Neural cell (in vitro differentiated cells): ENCODE measurements around the gene JMJD1C. TPM values are rescaled to one million over a fixed set of nuclear protein-coding genes. Genes with fewer than 3 reads are reported as not detected.

Experiments
- H2AFZ ChIP-seq: fragments of 200-600, 300-800 bp; sonication (generic), shearing (Covaris generic); 2 replicates; pipeline ENCODE4 v1.6.0; 2014; ENCODE audit warnings: low read depth, mild to moderate bottlenecking, antibody characterized with exemption, low read length, moderate library complexity
- H3F3A ChIP-seq: fragments of 200-600 bp; shearing (Covaris generic); 2 replicates; pipeline ENCODE4 v1.6.1; 2016; ENCODE audit warnings: mild to moderate bottlenecking, moderate library complexity, mixed read lengths, antibody characterized with exemption, low read length; ENCODE audit not compliant: insufficient read depth, poor library complexity, severe bottlenecking
- H3K27ac ChIP-seq: fragments of 200-600, 300-800 bp; sonication (generic), shearing (Covaris generic); 2 replicates; pipeline ENCODE4 v1.5.1; 2014; ENCODE audit warnings: mild to moderate bottlenecking, low read length, moderate library complexity
- H3K27me3 ChIP-seq: fragments of 300-800, 200-600 bp; sonication (generic), shearing (Covaris generic); 2 replicates; pipeline ENCODE4 v1.6.0; 2014; ENCODE audit warnings: mild to moderate bottlenecking, low read depth, low read length, moderate library complexity; ENCODE audit not compliant: insufficient read depth
- H3K36me3 ChIP-seq: fragments of 300-800, 200-600 bp; sonication (generic), shearing (Covaris generic); 2 replicates; pipeline ENCODE4 v1.5.1; 2014; ENCODE audit warnings: mild to moderate bottlenecking, antibody characterized with exemption, low read length, moderate library complexity; ENCODE audit not compliant: insufficient read depth
- H3K4me2 ChIP-seq: fragments of 300-800, 200-600 bp; sonication (generic), shearing (Covaris generic); 2 replicates; pipeline ENCODE4 v1.6.0; 2014; ENCODE audit warnings: mild to moderate bottlenecking, low read length
- H3K4me3 ChIP-seq: fragments of 300-800, 200-600 bp; sonication (generic), shearing (Covaris generic); 2 replicates; pipeline ENCODE4 v1.5.1; 2014; ENCODE audit warnings: mild to moderate bottlenecking, low read length, moderate library complexity
- H3K79me2 ChIP-seq: fragments of 200-600 bp; shearing (Covaris generic); replicated peaks from 2 replicates; pipeline ENCODE4 v1.6.0; 2014; ENCODE audit warnings: mild to moderate bottlenecking, low read length, moderate library complexity; ENCODE audit not compliant: insufficient read depth
- H3K9ac ChIP-seq: fragments of 300-800, 200-600 bp; sonication (generic), shearing (Covaris generic); 2 replicates; pipeline ENCODE4 v1.6.1; 2016; ENCODE audit warnings: mild to moderate bottlenecking, low read length, mixed read lengths
- H3K9me2 ChIP-seq: fragments of 200-600 bp; shearing (Covaris generic); 2 replicates; pipeline ENCODE4 v1.6.1; 2016; ENCODE audit warnings: mild to moderate bottlenecking, low read length, mixed read lengths; ENCODE audit not compliant: insufficient read depth
- H3K9me3 ChIP-seq: fragments of 200-600, 300-800 bp; sonication (generic), shearing (Covaris generic); 2 replicates; pipeline ENCODE4 v1.6.1; 2016; ENCODE audit warnings: mild to moderate bottlenecking, mixed run types, low read length, moderate library complexity, mixed read lengths
- H4K20me1 ChIP-seq: fragments of 200-600 bp; shearing (Covaris generic); 2 replicates; pipeline ENCODE4 v1.6.1; 2016; ENCODE audit warnings: mild to moderate bottlenecking, mixed run types; ENCODE audit not compliant: insufficient read depth
- CTCF ChIP-seq: fragments of 450-650 bp; IDR thresholded peaks from 2 replicates; pipeline ENCODE4 v1.5.1; 2014; ENCODE audit warnings: antibody characterized with exemption, mild to moderate bottlenecking, moderate library complexity; ENCODE audit not compliant: poor library complexity, severe bottlenecking
- EP300 ChIP-seq: fragments of 450-650 bp; conservative IDR thresholded peaks from 2 replicates; pipeline ENCODE4 v1.6.1; 2014; ENCODE audit warnings: antibody characterized with exemption, mild to moderate bottlenecking, moderate library complexity; ENCODE audit not compliant: poor library complexity, severe bottlenecking
- EZH2 ChIP-seq: fragments of 200-600, 300-800 bp; shearing (Covaris generic), sonication (generic); IDR thresholded peaks from 2 replicates; pipeline ENCODE4 v1.6.1; 2014; ENCODE audit warnings: antibody characterized with exemption, low read length, borderline replicate concordance, mild to moderate bottlenecking; ENCODE audit not compliant: insufficient read depth, poor library complexity, severe bottlenecking
- MXI1 ChIP-seq: fragments of 450-650 bp; conservative IDR thresholded peaks from 2 replicates; pipeline ENCODE4 v1.6.1; 2014; ENCODE audit warnings: antibody characterized with exemption, mild to moderate bottlenecking; ENCODE audit not compliant: poor library complexity, severe bottlenecking
- POLR2AphosphoS5 ChIP-seq: IDR thresholded peaks from 2 replicates; pipeline ENCODE4 v1.6.1; 2012
- RAD21 ChIP-seq: fragments of 450-650 bp; conservative IDR thresholded peaks from 2 replicates; pipeline ENCODE4 v1.6.1; 2014; ENCODE audit warnings: antibody characterized with exemption, mild to moderate bottlenecking, moderate library complexity
- REST ChIP-seq: IDR thresholded peaks from 2 replicates; pipeline ENCODE4 v1.6.1; 2012; ENCODE audit warnings: borderline replicate concordance
- SMC3 ChIP-seq: fragments of 450-650 bp; conservative IDR thresholded peaks from 2 replicates; pipeline ENCODE4 v1.6.1; 2014; ENCODE audit warnings: antibody characterized with exemption, mild to moderate bottlenecking, moderate library complexity; ENCODE audit not compliant: poor library complexity
- TAF1 ChIP-seq: IDR thresholded peaks from 2 replicates; pipeline ENCODE4 v1.6.1; 2012; ENCODE audit warnings: low read depth
- polyA plus RNA-seq: library from polyadenylated mRNA; depleted of rRNA; stranded (reverse); fragments of >200 nt; gene quantifications from 2 replicates; pipeline ENCODE4 v1.2.3, GENCODE V29; 2014

Gene JMJD1C
- polyA plus RNA-seq, 1 donor from 2014 or later = 108 TPM

- TF ChIP-seq EZH2 = no peak
- TF ChIP-seq REST = no peak
- TF ChIP-seq POLR2AphosphoS5 = no peak
- no peak for TF ChIP-seq MXI1
- no peak for TF ChIP-seq TAF1
- no peak for TF ChIP-seq EP300
- no peak for TF ChIP-seq RAD21
- no peak for TF ChIP-seq SMC3
- no peak for TF ChIP-seq CTCF
- no peak overlapping the region for H2AFZ ChIP-seq
- no peaks in the 10 kb centered on the region for H3K27me3 ChIP-seq
- no peaks in the 10 kb centered on the region for H3F3A ChIP-seq
- peaks cover 4% of the 10 kb centered on the region for H4K20me1 ChIP-seq
- peaks cover 39% of the 10 kb centered on the region for H3K79me2 ChIP-seq
- H3K9ac ChIP-seq = no peak overlapping the region
- no peak overlapping the region for H3K4me3 ChIP-seq
- H3K9me3 ChIP-seq = no peaks in the 10 kb centered on the region
- H3K4me2 ChIP-seq = no peak overlapping the region
- no peaks in the 10 kb centered on the region for H3K36me3 ChIP-seq
- no peak overlapping the region for H3K27ac ChIP-seq
- H3K9me2 ChIP-seq = no peaks in the 10 kb centered on the region
Observed at GRCh38 chr10:63409465-63410027, 56.2 kb downstream of the JMJD1C start.

- TF ChIP-seq EZH2 (no peak), POLR2AphosphoS5 (no peak), TAF1 (no peak), MXI1 (no peak), REST (no peak), SMC3 (no peak), EP300 (no peak), CTCF (no peak), RAD21 (no peak)
Observed at GRCh38 chr10:63407136-63407662, 58.6 kb downstream of the JMJD1C start.

More at GRCh38 chr10:63407136-63407662, 58.6 kb downstream of the JMJD1C start:
- no peaks in the 10 kb centered on the region for H3K9me2 ChIP-seq
- H3K4me2 ChIP-seq = no peak overlapping the region
- H3K9me3 ChIP-seq = no peaks in the 10 kb centered on the region
- H3F3A ChIP-seq = no peaks in the 10 kb centered on the region
- peaks cover 4% of the 10 kb centered on the region for H4K20me1 ChIP-seq
- no peak overlapping the region for H3K4me3 ChIP-seq
- no peak overlapping the region for H3K27ac ChIP-seq
- no peak overlapping the region for H2AFZ ChIP-seq
- no peaks in the 10 kb centered on the region for H3K27me3 ChIP-seq
- no peaks in the 10 kb centered on the region for H3K36me3 ChIP-seq
- peaks cover 27% of the 10 kb centered on the region for H3K79me2 ChIP-seq
- H3K9ac ChIP-seq = no peak overlapping the region
